H1 (cell line): ENCODE data around the gene TMEM97. TPM values are rescaled to one million over a fixed set of nuclear protein-coding genes. Genes with fewer than 3 reads are reported as not detected.

Source experiments
- CTCF ChIA-PET: fragments of 300-600 bp; sonication (Branson Sonifier 250); formaldehyde crosslinking; loops from one replicate; lab custom pipeline; 2021; ENCODE audit not compliant: partially characterized antibody; lab: Charles Lee
- POLR2A ChIA-PET: fragments of 300-600 bp; sonication (Branson Sonifier 250); formaldehyde crosslinking; loops from one replicate; lab custom pipeline; 2021; ENCODE audit warnings: inconsistent platforms; ENCODE audit not compliant: partially characterized antibody; lab: Charles Lee
- DNase-seq, 2 experiments: peaks; one replicate each; pipeline versions ENCODE4 v3.0.0 to v3.0.0-alpha.2; 2010 to 2022; ENCODE audit warnings: low spot score in 2 of 2, low read depth in 1 of 2, mixed read lengths in 1 of 2
- FAIRE-seq: peaks from 2 replicates; lab custom pipeline; 2011; peaks lifted over from hg19 to GRCh38; lab: Jason Lieb, UNC
- H2AFZ ChIP-seq: 2 replicates; pipeline ENCODE4 v1.8.1; 2012; ENCODE audit warnings: low read length, inconsistent platforms
- H2AK5ac ChIP-seq: 2 replicates; pipeline ENCODE4 v1.6.1; 2013; ENCODE audit warnings: low read depth, low read length
- H2BK120ac ChIP-seq: replicated peaks from 2 replicates; pipeline ENCODE3; 2013; ENCODE audit warnings: low read depth, low read length, inconsistent platforms
- H2BK12ac ChIP-seq: 2 replicates; pipeline ENCODE4 v1.6.1; 2013; ENCODE audit warnings: low read depth, low read length
- H2BK15ac ChIP-seq: 2 replicates; pipeline ENCODE4 v1.6.1; 2013; ENCODE audit warnings: low read length
- H2BK20ac ChIP-seq: 2 replicates; pipeline ENCODE4 v1.6.1; 2013; ENCODE audit warnings: low read length
- H2BK5ac ChIP-seq: 2 replicates; pipeline ENCODE4 v1.6.1; 2013; ENCODE audit warnings: low read depth, low read length
- H3K14ac ChIP-seq: 2 replicates; pipeline ENCODE4 v1.6.1; 2013; ENCODE audit warnings: inconsistent platforms; ENCODE audit not compliant: insufficient read length
- H3K18ac ChIP-seq: 2 replicates; pipeline ENCODE4 v1.6.1; 2013; ENCODE audit warnings: low read length; ENCODE audit errors: extremely low read depth
- H3K23ac ChIP-seq: 2 replicates; pipeline ENCODE4 v1.6.1; 2013; ENCODE audit warnings: inconsistent platforms; ENCODE audit not compliant: insufficient read length
- H3K23me2 ChIP-seq: 2 replicates; pipeline ENCODE4 v1.6.1; 2013; ENCODE audit warnings: low read depth, low read length
- H3K27ac ChIP-seq: 2 replicates; pipeline ENCODE4 v1.6.1; 2011; ENCODE audit warnings: low read depth, low read length, inconsistent platforms
- H3K27me3 ChIP-seq, 4 experiments: replicated peaks in 1 of 4; 1 replicate in 1 of 4; 2 replicates in 3 of 4; pipeline versions ENCODE4 v1.6.1 to v1.8.1; 2011 to 2013; ENCODE audit warnings: low read length in 3 of 4, mild to moderate bottlenecking in 3 of 4, inconsistent platforms in 2 of 4, mixed read lengths in 2 of 4, moderate library complexity in 1 of 4; ENCODE audit not compliant: control insufficient read depth in 3 of 4, insufficient read depth in 3 of 4; ENCODE audit errors: extremely low read depth in 1 of 4
- H3K36me3 ChIP-seq, 4 experiments: 2 replicates each; pipeline versions ENCODE4 v1.6.1 to v1.8.1; 2011 to 2013; ENCODE audit warnings: mild to moderate bottlenecking in 4 of 4, low read length in 3 of 4, moderate library complexity in 2 of 4, control low read depth in 1 of 4, inconsistent platforms in 1 of 4; ENCODE audit not compliant: insufficient read depth in 4 of 4, control insufficient read depth in 2 of 4
- H3K4ac ChIP-seq: replicated peaks from 2 replicates; pipeline ENCODE3; 2013; ENCODE audit warnings: low read length, low read depth, mixed read lengths, inconsistent platforms; ENCODE audit not compliant: insufficient read length
- H3K4me1 ChIP-seq, 4 experiments: replicated peaks in 1 of 4; 1 replicate in 1 of 4; 2 replicates in 3 of 4; pipeline versions ENCODE4 v1.6.1 to v1.8.1; 2011 to 2013; ENCODE audit warnings: low read length in 3 of 4, inconsistent platforms in 2 of 4, mixed read lengths in 1 of 4; ENCODE audit not compliant: insufficient read depth in 4 of 4, control insufficient read depth in 3 of 4
- H3K4me2 ChIP-seq, 2 experiments: 2 replicates each; pipeline versions ENCODE4 v1.6.1 to v1.8.1; 2011 to 2013; ENCODE audit warnings: low read depth in 2 of 2, low read length in 2 of 2, control low read depth in 1 of 2, inconsistent platforms in 1 of 2, mild to moderate bottlenecking in 1 of 2; ENCODE audit not compliant: insufficient read depth in 1 of 2
- H3K4me3 ChIP-seq, 4 experiments: fragments of 200-600, 300-600 bp in 1 of 4; sonication (generic), shearing (Covaris generic), sonication (Bioruptor Twin) in 1 of 4; 2 replicates each; pipeline versions ENCODE4 v1.5.1 to v1.8.1; 2011 to 2016; ENCODE audit warnings: low read length in 4 of 4, low read depth in 3 of 4, control low read depth in 2 of 4, inconsistent platforms in 2 of 4, mild to moderate bottlenecking in 2 of 4, mixed read lengths in 1 of 4, moderate library complexity in 1 of 4; ENCODE audit not compliant: insufficient read depth in 2 of 4; ENCODE audit errors: extremely low read depth in 1 of 4
- H3K56ac ChIP-seq: replicated peaks from 2 replicates; pipeline ENCODE3; 2013; ENCODE audit warnings: low read depth, mild to moderate bottlenecking, mixed read lengths, low read length, inconsistent platforms; ENCODE audit not compliant: insufficient read length
- H3K79me1 ChIP-seq: 2 replicates; pipeline ENCODE4 v1.6.1; 2013; ENCODE audit warnings: low read depth, low read length, control low read depth
- H3K79me2 ChIP-seq, 2 experiments: 2 replicates each; pipeline versions ENCODE4 v1.6.1 to v1.8.1; 2012 to 2013; ENCODE audit warnings: low read length in 2 of 2, mild to moderate bottlenecking in 2 of 2, inconsistent platforms in 1 of 2; ENCODE audit not compliant: insufficient read depth in 2 of 2, control insufficient read depth in 1 of 2
- H3K9ac ChIP-seq, 4 experiments: replicated peaks in 1 of 4; 1 replicate in 1 of 4; 2 replicates in 3 of 4; pipeline versions ENCODE4 v1.6.1 to v1.8.1; 2011 to 2013; ENCODE audit warnings: low read depth in 3 of 4, low read length in 3 of 4, control low read depth in 2 of 4, mild to moderate bottlenecking in 2 of 4, moderate library complexity in 2 of 4, inconsistent platforms in 1 of 4; ENCODE audit errors: extremely low read depth in 1 of 4
- H3K9me3 ChIP-seq, 2 experiments: 2 replicates each; pipeline versions ENCODE4 v1.6.1 to v1.8.1; 2012 to 2013; ENCODE audit warnings: mild to moderate bottlenecking in 2 of 2, moderate library complexity in 2 of 2, control low read depth in 1 of 2, inconsistent platforms in 1 of 2, low read depth in 1 of 2, low read length in 1 of 2, mixed read lengths in 1 of 2; ENCODE audit not compliant: insufficient read depth in 2 of 2
- H4K20me1 ChIP-seq, 2 experiments: replicated peaks in 1 of 2; 2 replicates each; pipeline versions ENCODE3 to v1.8.1; 2011 to 2013; ENCODE audit warnings: inconsistent platforms in 2 of 2, low read length in 2 of 2, mild to moderate bottlenecking in 1 of 2; ENCODE audit not compliant: insufficient read depth in 2 of 2, control insufficient read depth in 1 of 2
- H4K5ac ChIP-seq: 2 replicates; pipeline ENCODE4 v1.6.1; 2013; ENCODE audit warnings: low read length, low read depth, mixed read lengths, inconsistent platforms; ENCODE audit not compliant: insufficient read length
- H4K8ac ChIP-seq: 2 replicates; pipeline ENCODE4 v1.8.0; 2013; ENCODE audit warnings: mild to moderate bottlenecking, moderate library complexity, low read length, inconsistent platforms; ENCODE audit not compliant: insufficient read depth; ENCODE audit errors: extremely low read depth
- H4K91ac ChIP-seq: replicated peaks from 2 replicates; pipeline ENCODE3; 2013; ENCODE audit warnings: low read length, mixed read lengths, inconsistent platforms; ENCODE audit not compliant: insufficient read length
- WGBS, 2 experiments: shearing (Covaris generic) in 1 of 2; methylation state at CpG; one replicate each; pipeline versions ENCODE4 v1.1.6 to v1.1.7; 2013 to 2015; ENCODE audit warnings: low lambda C conversion rate in 2 of 2, mixed read lengths in 2 of 2, inconsistent platforms in 1 of 2, low coverage in 1 of 2, missing lambda C conversion rate in 1 of 2; ENCODE audit not compliant: insufficient replicate concordance in 2 of 2, insufficient coverage in 1 of 2, insufficient read length in 1 of 2; ENCODE audit errors: extremely low coverage in 1 of 2, missing lambda C conversion rate in 1 of 2; 5-methylcytosine and 5-hydroxymethylcytosine counted together
- polyA plus RNA-seq, 7 experiments: library from polyadenylated mRNA; depleted of rRNA in 3 of 7; stranded (reverse) in 5 of 7; unstranded in 2 of 7; fragments of >200 nt in 5 of 7; fragments of 200-250 nt in 2 of 7; gene quantifications; 1 replicate in 5 of 7; 2 replicates in 1 of 7; 4 replicates in 1 of 7; pipeline versions ENCODE4 v1.2.1 to v1.2.3, GENCODE V29; 2011 to 2013; ENCODE audit warnings: missing spikeins in 2 of 7, mixed read lengths in 2 of 7
- total RNA-seq: library from RNA; stranded (reverse); fragmentation: NEBNext Ultra II Directional; extraction: Animal tissue kit (Norgen Biotek cat#: 25700); gene quantifications from 2 replicates; pipeline ENCODE4 v1.2.1, GENCODE V29; 2021

The TMEM97 gene
- total and polyA plus RNA-seq, 2 of the 8 experiments (the other 6 are each of a cell fraction or from before 2014, with no cell fraction given), result 126 to 130 TPM

DNA sequence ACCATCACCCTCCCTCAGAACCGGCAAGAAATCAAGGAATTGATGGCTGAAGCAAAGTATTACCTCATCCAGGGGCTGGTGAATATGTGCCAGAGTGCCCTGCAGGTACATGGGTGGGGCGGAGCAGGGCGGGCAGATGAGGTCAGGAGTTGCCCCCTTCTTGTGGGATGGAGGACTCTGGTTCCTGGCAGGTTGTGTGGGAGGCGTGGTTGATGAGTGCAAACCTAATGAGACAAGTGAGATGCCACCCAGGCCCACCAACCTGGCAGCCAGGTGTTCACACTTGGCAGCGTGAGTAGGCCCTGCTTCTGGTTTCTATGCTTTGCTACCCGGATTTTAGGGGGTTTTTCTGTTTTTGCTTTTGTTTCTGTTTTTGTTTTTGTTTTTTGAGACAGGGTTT lies 21.4 kb downstream of the TMEM97 start:
- H3K9me3 ChIP-seq, result no peaks in the 10 kb centered on the region
- H3K23me2 ChIP-seq, result peaks cover 6% of the 10 kb centered on the region; the same call in 1 of the 2 replicates
- H4K91ac ChIP-seq, result no peak overlapping the region
- H3K27ac ChIP-seq, result no peak overlapping the region
- H3K4me3 ChIP-seq, result no peak overlapping the region
- FAIRE-seq (no peak), DNase-seq (no peak)
- no peak overlapping the region for H4K8ac ChIP-seq
- ChIA-PET CTCF (interaction anchor here (0.6 to 0.9 kb wide), 2 partner anchors 11 to 542 kb away, joined by 3 read pairs; no protein-coding TSS in a partner anchor), POLR2A (interaction anchor here (1.0 kb wide), 1 partner anchor 8 kb away, joined by 3 read pairs; no protein-coding TSS in a partner anchor)
- peaks cover 6 to 8% of the 10 kb centered on the region in 2 experiments for H4K20me1 ChIP-seq
- peaks cover 12% of the 10 kb centered on the region for H3K79me1 ChIP-seq
- no peak overlapping the region for H3K9ac ChIP-seq
- H2BK120ac ChIP-seq, result no peak overlapping the region
- no peak overlapping the region for H2AK5ac ChIP-seq
- H3K23ac ChIP-seq, result no peak overlapping the region
- H3K18ac ChIP-seq, result no peak overlapping the region
- no peak overlapping the region for H2BK15ac ChIP-seq
- H2BK12ac ChIP-seq, result no peak overlapping the region
- no peak overlapping the region for H3K4me2 ChIP-seq
- peaks cover 0 to 7% of the 10 kb centered on the region in 2 experiments; a peak in 2 of 4 replicates for H3K79me2 ChIP-seq
- peaks cover 6 to 24% (median 18%) of the 10 kb centered on the region in 4 experiments; a peak in 7 of 8 replicates for H3K36me3 ChIP-seq
- peaks cover 0 to 6% (median 6%) of the 10 kb centered on the region in 4 experiments; a peak in 6 of 7 replicates for H3K4me1 ChIP-seq
- 94% methylated on average over 6 of the region's 6 CpGs; no CpG with 5 or more reads in 1 of the 2 experiments for WGBS, 2 experiments
- H3K14ac ChIP-seq, result no peak overlapping the region
- no peak overlapping the region for H3K56ac ChIP-seq
- H3K27me3 ChIP-seq, result no peaks in the 10 kb centered on the region
- no peak overlapping the region for H2BK5ac ChIP-seq
- H3K4ac ChIP-seq, result no peak overlapping the region
- H2AFZ ChIP-seq, result no peak overlapping the region
- H2BK20ac ChIP-seq, result no peak overlapping the region
- no peak overlapping the region for H4K5ac ChIP-seq
